Glutamatergic neuron (in vitro differentiated cells): ENCODE data around the gene ZSCAN26. TPM values are rescaled to one million over a fixed set of nuclear protein-coding genes. Genes with fewer than 3 reads are reported as not detected.
A peak's percentile ranks its signal among the peaks of the same experiment; 100 is the strongest.

Experiments
- DNase-seq: peaks from one replicate; pipeline ENCODE4 v3.0.0; 2022
- H3K27ac Mint-ChIP-seq: one replicate; pipeline ENCODE4 v1.8.0; 2020; ENCODE audit warnings: mild to moderate bottlenecking, mixed read lengths, inconsistent platforms; ENCODE audit not compliant: unreplicated experiment
- H3K27me3 Mint-ChIP-seq: one replicate; pipeline ENCODE4 v1.8.0; 2020; ENCODE audit warnings: mild to moderate bottlenecking, moderate library complexity, mixed read lengths, inconsistent platforms; ENCODE audit not compliant: unreplicated experiment
- H3K36me3 Mint-ChIP-seq: one replicate; pipeline ENCODE4 v1.8.0; 2020; ENCODE audit warnings: mild to moderate bottlenecking, mixed read lengths, inconsistent platforms; ENCODE audit not compliant: unreplicated experiment
- H3K4me1 Mint-ChIP-seq: one replicate; pipeline ENCODE4 v1.8.0; 2020; ENCODE audit warnings: mild to moderate bottlenecking, low read depth, mixed read lengths, inconsistent platforms; ENCODE audit not compliant: unreplicated experiment
- H3K4me3 Mint-ChIP-seq: one replicate; pipeline ENCODE4 v1.8.0; 2020; ENCODE audit warnings: mild to moderate bottlenecking, mixed read lengths, inconsistent platforms; ENCODE audit not compliant: unreplicated experiment
- H3K9me3 Mint-ChIP-seq: one replicate; pipeline ENCODE4 v1.8.0; 2020; ENCODE audit warnings: mild to moderate bottlenecking, moderate library complexity, mixed read lengths, inconsistent platforms; ENCODE audit not compliant: unreplicated experiment
- total RNA-seq: library from RNA; stranded (reverse); fragmentation: NEBNext Ultra II Directional; extraction: Animal tissue kit (Norgen Biotek cat#: 25700); gene quantifications from one replicate; pipeline ENCODE4 v1.2.1, GENCODE V29; 2021; ENCODE audit not compliant: unreplicated experiment
- TF ChIP-seq, protein P1 (sequence below): fragments of 200-600 bp; sonication (generic); IDR thresholded peaks from one replicate; pipeline ENCODE4 v1.5.0; 2021; ENCODE audit not compliant: partially characterized antibody, unreplicated experiment

ZSCAN26 gene
- total RNA-seq, 1 donor from 2014 or later, result 24.8 TPM

DNA sequence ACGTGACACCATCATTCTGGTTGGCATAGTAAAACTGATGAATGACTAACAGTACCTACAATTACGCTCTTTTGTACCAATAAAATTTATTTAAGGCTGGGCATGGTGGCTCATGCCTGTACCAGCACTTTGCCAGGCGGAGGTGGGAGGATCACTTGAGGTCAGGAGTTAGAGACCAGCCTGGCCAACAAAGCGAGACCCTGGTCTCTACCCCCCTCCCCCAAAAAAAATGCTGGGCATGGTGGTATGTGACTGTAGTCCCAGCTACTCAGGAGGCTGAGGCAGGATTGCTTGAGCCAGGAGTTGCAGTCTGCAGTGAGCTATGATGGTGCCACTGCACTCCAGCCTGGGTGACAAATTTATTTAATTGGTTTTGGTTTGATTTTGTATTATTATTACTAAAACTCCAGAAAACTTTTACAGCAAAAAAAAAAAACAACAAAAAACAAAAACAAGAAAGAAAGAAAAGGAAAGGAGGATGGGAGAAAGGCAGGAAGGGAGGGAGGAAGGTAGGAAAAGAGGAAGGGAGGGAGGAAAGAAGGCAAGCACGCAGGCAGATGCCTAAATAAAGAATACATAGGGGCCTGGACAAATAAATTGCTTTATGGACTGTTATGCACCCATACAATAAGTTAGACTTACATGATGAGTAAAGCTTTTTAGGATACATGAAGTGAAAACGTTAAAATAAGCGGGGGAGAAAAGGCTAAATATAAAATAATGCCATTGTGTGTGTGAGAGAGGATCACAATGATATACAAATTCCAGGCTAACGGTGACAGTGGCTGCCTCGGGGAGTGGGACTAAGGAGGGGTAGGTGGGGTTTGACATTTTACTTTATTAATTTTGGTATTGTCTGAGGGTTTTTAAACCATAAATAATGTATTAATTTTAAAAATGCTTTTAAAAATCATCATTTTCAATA lies 42.5 kb upstream of the ZSCAN26 start:
- Mint-ChIP-seq H3K27ac (peak overlapping the region; percentile 95), H3K36me3 (peaks cover 9% of the 10 kb centered on the region), H3K4me3 (peak overlapping the region; percentile 95), H3K4me1 (peaks cover 6% of the 10 kb centered on the region), H3K27me3 (peaks cover 9% of the 10 kb centered on the region), H3K9me3 (peaks cover 4% of the 10 kb centered on the region)
- DNase-seq, result no peak
- TF ChIP-seq, protein P1, sequence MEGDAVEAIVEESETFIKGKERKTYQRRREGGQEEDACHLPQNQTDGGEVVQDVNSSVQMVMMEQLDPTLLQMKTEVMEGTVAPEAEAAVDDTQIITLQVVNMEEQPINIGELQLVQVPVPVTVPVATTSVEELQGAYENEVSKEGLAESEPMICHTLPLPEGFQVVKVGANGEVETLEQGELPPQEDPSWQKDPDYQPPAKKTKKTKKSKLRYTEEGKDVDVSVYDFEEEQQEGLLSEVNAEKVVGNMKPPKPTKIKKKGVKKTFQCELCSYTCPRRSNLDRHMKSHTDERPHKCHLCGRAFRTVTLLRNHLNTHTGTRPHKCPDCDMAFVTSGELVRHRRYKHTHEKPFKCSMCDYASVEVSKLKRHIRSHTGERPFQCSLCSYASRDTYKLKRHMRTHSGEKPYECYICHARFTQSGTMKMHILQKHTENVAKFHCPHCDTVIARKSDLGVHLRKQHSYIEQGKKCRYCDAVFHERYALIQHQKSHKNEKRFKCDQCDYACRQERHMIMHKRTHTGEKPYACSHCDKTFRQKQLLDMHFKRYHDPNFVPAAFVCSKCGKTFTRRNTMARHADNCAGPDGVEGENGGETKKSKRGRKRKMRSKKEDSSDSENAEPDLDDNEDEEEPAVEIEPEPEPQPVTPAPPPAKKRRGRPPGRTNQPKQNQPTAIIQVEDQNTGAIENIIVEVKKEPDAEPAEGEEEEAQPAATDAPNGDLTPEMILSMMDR, result no peak

DNA sequence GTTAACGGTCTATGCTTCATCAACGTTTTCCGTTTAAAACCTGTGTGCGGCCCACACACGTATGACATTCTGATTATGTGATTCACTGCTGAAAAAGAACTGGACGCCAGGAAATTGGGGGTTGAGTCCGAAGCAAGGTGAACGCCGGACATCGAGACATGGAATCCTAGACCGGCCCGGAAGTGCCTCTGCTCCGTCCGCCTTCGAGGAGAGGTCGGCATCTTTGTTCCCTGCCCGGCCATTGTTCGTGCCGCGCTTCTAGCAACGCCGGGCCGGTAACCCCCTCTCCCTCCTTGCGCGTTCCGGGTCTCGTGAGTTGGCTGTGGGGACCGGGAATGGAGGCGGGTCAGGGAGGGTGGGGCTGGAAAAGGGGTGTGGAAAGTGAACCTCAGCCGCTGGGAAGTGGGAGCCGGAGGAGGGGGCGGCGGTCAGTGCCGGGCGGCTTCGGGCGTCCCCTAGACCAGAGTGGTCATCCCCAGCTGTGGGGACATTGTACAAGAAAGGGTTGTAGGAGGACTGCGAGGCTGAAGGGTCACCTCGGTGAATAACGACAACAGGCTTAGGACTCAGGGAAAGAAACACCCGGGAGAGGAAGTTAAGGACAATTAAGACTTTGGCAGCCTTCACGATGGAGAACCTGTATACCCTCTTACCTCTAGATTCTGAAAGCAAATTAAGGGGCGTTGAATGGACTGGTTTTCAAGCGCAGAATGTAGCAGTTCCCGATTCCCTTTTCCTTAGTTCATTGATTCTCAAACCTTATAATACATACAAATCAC lies 41.7 kb upstream of the ZSCAN26 start, which contains the start of gene ZSCAN9:
Gene ZSCAN9 (plus strand): TSS at position 220 of the 779 bp plus-strand sequence. CDS start 1,810 bp downstream, outside the sequence.
- Mint-ChIP-seq H3K27ac (peak within 1 kb of the TSS; percentile 95), H3K27me3 (peaks cover 7% of the 10 kb centered on the region), H3K9me3 (peaks cover 4% of the 10 kb centered on the region), H3K4me3 (peak within 1 kb of the TSS; percentile 95), H3K4me1 (peaks cover 6% of the 10 kb centered on the region), H3K36me3 (peaks cover 9% of the 10 kb centered on the region)
- TF ChIP-seq, protein P1, result no peak
- peak; percentile 86 for DNase-seq

DNA sequence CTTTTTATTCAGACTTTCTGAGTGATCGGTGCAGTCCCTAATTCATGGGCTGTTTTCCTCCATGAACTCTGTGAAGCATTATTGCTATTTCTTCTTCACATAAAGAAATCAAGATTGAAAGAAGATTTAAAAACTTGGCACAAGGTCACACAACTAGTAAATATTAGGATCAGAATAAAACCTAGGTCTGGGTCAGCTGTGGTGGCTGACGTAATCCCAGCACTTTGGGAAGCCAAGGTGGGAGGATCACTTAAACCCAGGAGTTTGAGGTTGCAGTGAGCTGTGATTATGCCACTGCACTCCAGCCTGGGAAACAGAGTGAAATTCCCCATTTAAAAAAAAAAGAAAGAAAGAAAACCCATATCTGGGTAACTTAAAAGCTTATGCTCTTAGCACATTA lies 40.5 kb upstream of the ZSCAN26 start:
- Mint-ChIP-seq H3K27me3 (peaks cover 7% of the 10 kb centered on the region), H3K36me3 (peaks cover 9% of the 10 kb centered on the region), H3K4me1 (peaks cover 6% of the 10 kb centered on the region), H3K4me3 (peak overlapping the region; percentile 95), H3K27ac (no peak overlapping the region), H3K9me3 (peaks cover 4% of the 10 kb centered on the region)
- DNase-seq, result no peak
- TF ChIP-seq, protein P1, result no peak

DNA sequence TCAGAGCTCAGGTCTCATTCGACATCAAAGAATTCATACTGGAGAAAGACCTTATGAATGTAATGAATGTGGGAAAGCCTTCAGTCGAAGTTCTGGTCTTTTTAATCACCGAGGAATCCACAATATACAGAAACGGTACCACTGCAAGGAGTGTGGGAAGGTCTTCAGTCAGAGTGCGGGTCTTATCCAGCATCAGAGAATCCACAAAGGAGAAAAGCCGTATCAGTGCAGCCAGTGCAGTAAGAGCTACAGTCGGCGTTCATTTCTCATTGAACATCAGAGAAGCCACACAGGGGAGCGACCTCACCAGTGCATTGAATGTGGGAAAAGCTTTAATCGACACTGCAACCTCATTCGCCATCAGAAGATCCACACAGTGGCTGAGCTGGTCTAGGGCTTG lies 34.2 kb upstream of the ZSCAN26 start:
- peaks cover 3% of the 10 kb centered on the region for H3K27me3 Mint-ChIP-seq
- peaks cover 4% of the 10 kb centered on the region for H3K9me3 Mint-ChIP-seq
- no peak overlapping the region for H3K4me3 Mint-ChIP-seq
- H3K36me3 Mint-ChIP-seq, result peaks cover 19% of the 10 kb centered on the region
- H3K4me1 Mint-ChIP-seq, result no peaks in the 10 kb centered on the region
- TF ChIP-seq, protein P1, result no peak
- DNase-seq, result no peak
- no peak overlapping the region for H3K27ac Mint-ChIP-seq
